ENCODE results near the gene MPL. TPM values are rescaled to one million over a fixed set of nuclear protein-coding genes. Genes with fewer than 3 reads are reported as not detected.

The MPL gene
- total and polyA plus RNA-seq, 8 donors: not detected

- H3K27me3 ChIP-seq: no peaks in the 10 kb centered on the region
- H3K9me3 ChIP-seq: no peaks in the 10 kb centered on the region
- H3K36me3 ChIP-seq: no peaks in the 10 kb centered on the region
- WGBS, 5 donors: 77 to 94% (median 92%) methylated on average over 31 to 46 of the region's 46 CpGs
- no peak overlapping the region for H3K27ac ChIP-seq
- no peak for DNase-seq
- no peak for TF ChIP-seq POLR2AphosphoS5 (IDR thresholded peaks at IDR 0.05)
- H3K4me1 ChIP-seq: peaks cover 0 to 19% (median 17%) of the 10 kb centered on the region in 4 donors
- intact Hi-C loops (cut with DNase I; ENCODE audit: low total_unique reads): no loop called here
- H3K4me3 ChIP-seq: peak overlapping the region in 1 of 4 donors; percentile 7
These were observed 32.8 kb upstream of the MPL start for GRCh38 chr1:43304771-43305300.

GRCh38 chr1:43305461-43305860 is 32.2 kb upstream of the MPL start:
- Histone ChIP-seq H3K27me3 (no peaks in the 10 kb centered on the region), H3K36me3 (no peaks in the 10 kb centered on the region), H3K27ac (no peak overlapping the region), H3K9me3 (no peaks in the 10 kb centered on the region), H3K4me3 (no peak overlapping the region), H3K4me1 (peaks cover 0 to 19% (median 17%) of the 10 kb centered on the region in 4 donors)
- no peak for DNase-seq
- 43 to 80% (median 74%) methylated on average over 1 to 3 of the region's 3 CpGs for WGBS, 5 donors
- intact Hi-C loops (cut with DNase I; ENCODE audit: low total_unique reads): no loop called here
- TF ChIP-seq POLR2AphosphoS5 (IDR thresholded peaks at IDR 0.05): no peak
- no peak for TF ChIP-seq EP300 (IDR thresholded peaks at IDR 0.05)
- TF ChIP-seq CTCF (IDR thresholded peaks at IDR 0.05): no peak
- no peak for TF ChIP-seq POLR2A (IDR thresholded peaks at IDR 0.05)

- 80 to 84% (median 83%) methylated on average over 6 of the region's 6 CpGs for WGBS, 5 donors
- TF ChIP-seq CTCF (IDR thresholded peaks at IDR 0.05): no peak
- Histone ChIP-seq H3K36me3 (no peaks in the 10 kb centered on the region), H3K27me3 (no peaks in the 10 kb centered on the region), H3K27ac (no peak overlapping the region), H3K4me3 (no peak overlapping the region), H3K9me3 (no peaks in the 10 kb centered on the region), H3K4me1 (peaks cover 0 to 19% (median 17%) of the 10 kb centered on the region in 4 donors)
- no peak for DNase-seq
- intact Hi-C loops (cut with DNase I; ENCODE audit: low total_unique reads): no loop called here
These were observed 31.5 kb upstream of the MPL start for GRCh38 chr1:43305926-43306687.

GRCh38 chr1:43306688-43307457 is 30.7 kb upstream of the MPL start:
- intact Hi-C loops (cut with DNase I; ENCODE audit: low total_unique reads): no loop called here
- TF ChIP-seq EP300 (IDR thresholded peaks at IDR 0.05): no peak
- TF ChIP-seq POLR2A (IDR thresholded peaks at IDR 0.05): no peak
- TF ChIP-seq POLR2AphosphoS5 (IDR thresholded peaks at IDR 0.05): no peak
- no peak for TF ChIP-seq CTCF (IDR thresholded peaks at IDR 0.05)
- WGBS, 5 donors: 68 to 89% (median 78%) methylated on average over 13 to 17 of the region's 17 CpGs
- Histone ChIP-seq H3K9me3 (no peaks in the 10 kb centered on the region), H3K4me1 (peaks cover 0 to 19% (median 17%) of the 10 kb centered on the region in 4 donors), H3K27ac (no peak overlapping the region), H3K4me3 (no peak overlapping the region), H3K27me3 (no peaks in the 10 kb centered on the region), H3K36me3 (no peaks in the 10 kb centered on the region)
- DNase-seq: no peak
